ENCODE data around the gene RNPC3.
A peak's percentile ranks its signal among the peaks of the same experiment; 100 is the strongest.

Gene RNPC3

GRCh38 chr1:103525607-103526507, at the start of gene RNPC3:
Gene RNPC3 (plus strand): TSS chr1:103525699. CDS start chr1:103526071, 372 bp downstream.
- DNase-seq (ENCODE audit: low read depth), result peak; percentile 76

DNA sequence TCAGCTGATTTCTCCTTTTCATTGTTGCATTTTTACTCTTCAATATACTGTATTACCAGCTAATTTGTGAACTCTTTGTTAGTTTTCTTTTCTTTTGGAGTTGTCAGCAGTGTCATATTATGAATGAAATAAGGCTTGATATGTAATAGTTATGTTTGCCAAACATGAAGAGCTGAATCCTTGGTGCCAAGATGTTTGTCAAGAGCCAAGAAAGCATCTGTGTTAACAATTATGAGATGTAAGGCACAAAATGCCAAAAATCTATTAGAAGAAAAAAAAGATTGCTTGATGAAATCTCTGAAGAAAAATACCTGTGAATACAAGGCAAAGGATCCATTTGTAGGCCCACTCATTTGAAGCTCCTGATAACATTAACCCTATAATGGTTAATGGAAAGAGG, 48.4 kb upstream of the RNPC3 start:
- no peak for DNase-seq (ENCODE audit: low read depth)

GRCh38 chr1:103489935-103490334, 35.6 kb upstream of the RNPC3 start:
- no peak for DNase-seq (ENCODE audit: low read depth)

DNA sequence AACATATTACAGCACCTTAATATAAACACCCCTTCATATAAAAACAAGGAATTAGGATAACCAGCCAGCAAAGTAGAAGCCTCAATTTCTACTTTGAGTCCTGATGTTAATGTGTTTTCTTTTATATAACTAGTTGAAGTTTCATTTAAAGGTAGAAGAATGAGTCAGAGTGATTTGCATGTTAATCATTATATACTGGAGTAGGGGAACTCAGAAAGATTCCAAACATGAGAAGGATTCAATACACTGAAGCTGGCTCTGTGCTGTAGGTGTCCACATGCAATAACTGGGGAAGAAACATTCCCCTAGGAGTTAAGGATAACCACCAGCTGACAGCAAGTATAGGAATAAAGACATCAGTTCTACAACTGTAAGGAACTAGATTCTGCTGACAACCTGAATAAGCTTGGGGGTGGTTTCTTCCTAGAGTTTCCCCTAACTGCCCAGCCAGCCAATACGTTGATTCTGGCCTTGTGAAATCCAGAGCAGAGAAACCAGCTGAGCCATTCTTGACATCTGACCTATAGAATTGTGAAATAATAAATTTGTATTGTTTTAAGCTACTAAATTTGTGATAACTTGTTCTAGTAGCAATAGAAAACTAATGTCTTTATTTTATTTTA, 33.4 kb upstream of the RNPC3 start:
- DNase-seq (ENCODE audit: low read depth), result no peak

DNA sequence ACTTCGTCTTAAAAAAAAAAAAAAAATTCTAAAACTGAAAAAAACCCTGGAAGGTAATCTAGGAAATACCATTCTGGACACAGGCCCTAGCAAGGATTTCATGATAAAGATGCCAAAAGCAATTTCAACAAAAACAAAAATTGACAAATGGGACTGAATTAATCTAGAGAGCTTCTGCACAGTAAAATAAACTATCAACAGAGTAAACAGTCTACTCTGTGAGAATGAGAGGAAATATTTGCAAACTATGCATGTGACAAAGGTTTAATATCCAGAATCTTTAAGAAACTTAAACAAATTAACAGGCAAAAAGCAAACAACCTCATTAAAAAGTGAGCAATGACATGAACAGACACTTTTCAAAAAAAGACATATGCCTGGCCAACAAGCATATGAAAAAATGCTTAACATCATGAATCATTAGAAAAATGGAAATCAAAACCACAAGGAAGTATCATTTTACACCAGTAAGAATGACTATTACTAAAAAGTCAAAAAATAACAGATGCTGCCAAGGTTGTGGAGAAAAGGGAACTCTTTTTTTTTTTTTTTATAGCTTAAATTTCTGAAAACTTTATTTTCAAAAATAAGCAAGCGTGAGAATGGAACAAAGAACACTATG, 29.4 kb upstream of the RNPC3 start:
- no peak for DNase-seq (ENCODE audit: low read depth)

- DNase-seq (ENCODE audit: low read depth), result no peak
Observed at GRCh38 chr1:103497404-103497803, 28.1 kb upstream of the RNPC3 start.

- DNase-seq (ENCODE audit: low read depth), result no peak
Observed at GRCh38 chr1:103509250-103509649, 16.2 kb upstream of the RNPC3 start.

DNA sequence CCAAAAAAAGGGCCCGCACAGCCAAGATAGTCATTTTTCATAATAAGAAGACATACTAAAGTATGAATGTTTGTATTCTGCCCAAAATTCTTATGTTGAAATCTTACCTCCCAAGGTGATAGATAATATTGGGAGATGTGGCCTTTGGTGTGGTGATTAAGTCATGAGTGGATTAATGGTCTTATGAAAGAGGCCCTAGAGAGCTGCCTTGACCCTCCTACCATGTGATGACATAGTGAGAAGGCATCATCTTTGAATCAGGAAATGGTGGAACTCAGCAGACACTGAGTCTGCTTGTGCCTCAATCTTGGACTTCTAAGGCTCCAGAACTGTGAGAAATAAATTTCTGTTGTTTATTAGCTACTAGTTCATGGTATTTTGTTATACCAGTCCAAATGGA, 11.8 kb upstream of the RNPC3 start:
- DNase-seq (ENCODE audit: low read depth), result no peak

GRCh38 chr1:103514920-103515503, 10.5 kb upstream of the RNPC3 start:
- no peak for DNase-seq (ENCODE audit: low read depth)

- DNase-seq (ENCODE audit: low read depth), result no peak
Observed at GRCh38 chr1:103516283-103516682, 9.2 kb upstream of the RNPC3 start.

DNA sequence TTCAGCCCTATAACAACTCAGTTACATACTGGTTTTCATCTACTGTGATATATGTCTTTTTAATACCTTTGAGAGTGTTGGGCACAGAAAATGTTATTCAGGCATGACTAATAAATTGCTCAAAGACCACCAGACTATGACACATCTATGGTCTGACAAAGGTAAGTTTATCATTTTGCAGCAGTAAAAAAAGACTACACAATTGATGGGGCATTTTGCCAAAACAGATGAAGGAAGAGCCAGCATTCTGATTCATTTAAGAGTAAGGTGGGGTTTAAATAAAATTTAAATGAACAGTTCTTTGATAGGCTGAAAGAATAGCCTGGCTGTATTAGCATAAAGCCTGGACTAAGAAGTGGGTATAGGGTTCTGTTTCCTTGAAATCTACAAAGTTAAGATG, 8.8 kb upstream of the RNPC3 start:
- no peak for DNase-seq (ENCODE audit: low read depth)

DNA sequence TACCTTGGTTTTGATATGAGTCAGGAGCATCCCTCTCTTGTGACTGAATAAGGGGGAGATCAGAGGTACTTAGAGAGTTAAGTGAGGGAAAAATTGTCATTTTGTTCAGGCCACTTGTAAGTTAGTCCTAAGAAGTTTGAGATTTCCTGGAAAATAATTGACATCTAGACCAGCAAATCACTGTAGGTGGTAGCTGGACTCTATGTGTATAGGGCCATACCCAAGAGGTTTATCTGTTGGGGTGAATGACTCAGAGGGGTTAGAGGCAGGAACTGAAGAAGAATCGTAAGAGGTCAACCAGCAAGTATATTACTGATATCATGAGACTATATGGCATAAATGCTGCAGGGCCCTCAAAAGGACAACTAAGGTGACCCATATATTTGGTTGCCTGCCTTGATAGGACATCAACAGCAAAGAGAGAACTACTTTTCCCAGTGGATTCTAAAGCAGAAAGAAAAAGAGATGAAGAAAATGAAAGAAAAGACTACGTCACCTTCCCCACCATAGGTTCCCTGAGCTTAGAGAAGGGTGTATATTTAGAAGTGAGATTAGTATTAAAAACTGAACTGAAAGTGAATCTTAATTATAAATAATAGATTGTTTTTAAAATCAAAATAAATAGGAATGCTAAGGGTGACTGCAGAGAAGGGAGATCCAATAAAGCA, 8.0 kb upstream of the RNPC3 start:
- no peak for DNase-seq (ENCODE audit: low read depth)

DNA sequence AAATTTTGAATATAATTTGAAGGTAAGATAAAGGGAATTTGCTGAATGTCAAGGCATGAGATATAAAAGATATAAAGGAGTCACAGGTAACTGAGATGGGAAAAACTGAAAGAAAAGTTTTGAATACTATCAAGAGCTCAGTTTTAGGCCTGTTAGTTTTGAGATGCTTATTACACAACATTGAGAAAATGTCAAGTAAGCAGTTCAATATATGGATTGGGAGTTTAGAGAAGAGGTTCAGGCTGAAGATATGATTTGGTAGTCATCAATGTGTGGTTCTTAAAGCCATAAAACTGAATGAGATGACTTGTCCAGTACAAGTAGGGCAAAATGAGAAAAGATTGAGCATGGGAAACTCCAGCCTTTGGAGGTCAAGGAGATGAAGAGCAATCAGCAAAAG, 4.7 kb upstream of the RNPC3 start:
- DNase-seq (ENCODE audit: low read depth), result no peak

- DNase-seq (ENCODE audit: low read depth), result no peak
Observed at GRCh38 chr1:103523346-103523745, 2.2 kb upstream of the RNPC3 start.

DNA sequence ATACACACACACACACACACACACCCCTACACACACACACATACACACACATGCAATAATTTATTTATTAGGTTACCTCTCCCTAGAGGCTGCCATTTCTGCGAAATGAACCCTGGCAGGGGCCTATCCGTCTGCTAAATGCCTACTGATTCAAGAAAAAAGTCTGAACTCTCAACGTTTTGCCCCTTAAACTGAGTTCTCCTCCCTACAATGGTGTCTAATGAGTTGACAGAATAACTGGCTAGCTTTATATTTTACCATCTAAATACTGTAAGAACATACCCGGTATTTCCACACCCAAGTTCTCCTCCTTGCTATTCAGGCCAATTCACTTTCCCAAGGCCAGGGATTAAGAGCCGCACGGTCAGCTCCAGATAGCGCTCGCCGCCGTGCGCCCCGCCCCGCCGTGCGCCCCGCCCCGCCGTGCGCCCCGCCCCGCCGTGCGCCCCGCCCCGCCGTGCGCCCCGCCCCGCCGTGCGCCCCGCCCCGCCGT, 339 bp upstream of the RNPC3 start:
- no peak for DNase-seq (ENCODE audit: low read depth)

DNA sequence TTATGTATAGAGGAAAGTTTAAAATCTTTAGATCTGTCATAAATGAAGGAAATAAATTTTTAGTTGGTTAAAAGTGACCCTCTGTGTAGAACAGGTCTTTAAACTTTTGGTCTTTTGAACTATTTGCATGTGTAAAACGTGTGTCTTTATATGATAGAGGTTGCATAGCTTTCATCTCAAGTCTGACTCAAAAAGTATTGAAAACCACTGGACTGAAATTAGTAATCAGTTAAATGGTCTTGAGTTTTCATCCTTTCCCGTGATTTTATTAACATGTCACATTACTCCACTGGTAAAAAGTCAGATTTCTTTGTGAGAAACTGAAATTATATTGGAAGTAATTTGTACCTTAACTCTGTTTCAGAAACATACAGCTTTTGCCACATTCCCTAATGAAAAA, 1.8 kb downstream of the RNPC3 start:
- no peak for DNase-seq (ENCODE audit: low read depth)

DNA sequence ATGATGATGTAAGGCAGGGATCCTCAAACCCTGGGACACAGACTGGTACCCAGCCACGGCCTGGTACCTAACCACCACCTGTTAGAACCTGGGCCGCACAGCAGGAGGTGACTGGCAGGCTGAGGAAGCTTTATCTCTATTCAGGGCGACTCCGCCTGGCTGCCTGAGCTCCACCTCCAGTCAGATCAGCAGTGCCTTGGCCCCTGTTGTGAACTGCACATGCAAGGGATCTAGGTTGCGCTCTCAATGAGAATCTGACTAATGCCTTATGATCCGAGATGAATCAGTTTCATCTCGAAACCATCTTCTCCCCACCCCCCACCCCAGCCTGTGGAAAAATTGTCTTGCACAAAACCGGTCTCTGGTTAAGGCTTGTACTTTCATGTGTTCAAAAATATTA, 4.2 kb downstream of the RNPC3 start:
- DNase-seq (ENCODE audit: low read depth), result peak; percentile 29

DNA sequence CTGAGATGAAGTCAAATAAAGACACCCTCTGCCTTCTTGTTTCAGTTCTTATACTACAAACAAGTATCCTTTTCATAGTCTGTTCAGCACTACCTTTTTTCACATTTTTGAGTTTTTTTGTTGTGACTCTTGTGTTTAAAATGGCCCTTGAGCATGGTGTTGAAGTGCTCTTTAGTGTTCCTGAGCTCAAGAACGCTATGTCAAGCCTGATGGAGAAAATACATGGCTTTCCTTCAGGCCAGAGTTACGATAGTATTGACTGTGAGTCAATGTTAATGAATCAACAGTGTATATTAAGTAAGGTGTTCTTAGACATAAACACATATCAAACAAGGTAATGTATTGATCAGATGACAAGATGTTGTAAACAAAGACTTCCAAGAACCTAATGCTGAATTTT, 12.7 kb downstream of the RNPC3 start:
- DNase-seq (ENCODE audit: low read depth), result no peak

GRCh38 chr1:103541431-103541830, 15.9 kb downstream of the RNPC3 start:
- no peak for DNase-seq (ENCODE audit: low read depth)

DNA sequence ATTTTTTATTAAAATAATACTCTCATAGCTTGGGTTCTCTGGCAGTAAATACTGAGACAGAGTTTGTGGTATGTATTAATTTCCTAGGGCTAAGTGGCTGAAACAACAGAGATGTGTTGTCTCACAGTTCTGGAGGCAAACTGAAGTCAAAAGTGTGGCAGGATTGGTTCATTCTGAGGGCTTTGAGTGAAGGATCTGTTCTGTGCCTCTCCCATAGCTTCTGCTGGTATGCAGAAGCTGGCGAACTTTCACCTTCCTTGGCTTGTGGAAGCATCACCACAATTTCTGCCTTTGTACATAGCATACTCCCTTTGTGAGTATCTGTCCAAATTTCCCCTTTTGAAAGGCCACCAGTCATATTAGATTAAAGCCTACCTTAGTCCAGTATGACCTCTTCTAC, 21.0 kb downstream of the RNPC3 start:
- no peak for DNase-seq (ENCODE audit: low read depth)

DNA sequence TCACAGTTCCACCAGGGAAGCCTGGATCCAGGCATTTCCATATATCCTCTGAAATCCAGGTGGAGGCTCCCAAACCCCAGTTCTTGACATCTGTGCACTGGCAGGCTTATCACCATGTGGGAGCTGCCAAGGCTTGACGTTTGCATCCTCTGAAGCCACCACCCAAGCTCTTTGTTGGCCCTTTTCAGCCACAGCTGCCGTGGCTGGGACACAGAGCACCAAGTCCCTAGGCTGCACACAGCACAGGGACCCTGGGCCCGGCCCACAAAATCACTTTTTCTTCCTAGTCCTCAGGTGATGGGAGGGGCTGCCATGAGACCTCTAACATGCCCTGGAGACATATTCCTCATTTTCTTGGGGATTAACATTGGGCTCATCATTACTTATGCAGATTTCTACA, 22.3 kb downstream of the RNPC3 start:
- DNase-seq (ENCODE audit: low read depth), result no peak

DNA sequence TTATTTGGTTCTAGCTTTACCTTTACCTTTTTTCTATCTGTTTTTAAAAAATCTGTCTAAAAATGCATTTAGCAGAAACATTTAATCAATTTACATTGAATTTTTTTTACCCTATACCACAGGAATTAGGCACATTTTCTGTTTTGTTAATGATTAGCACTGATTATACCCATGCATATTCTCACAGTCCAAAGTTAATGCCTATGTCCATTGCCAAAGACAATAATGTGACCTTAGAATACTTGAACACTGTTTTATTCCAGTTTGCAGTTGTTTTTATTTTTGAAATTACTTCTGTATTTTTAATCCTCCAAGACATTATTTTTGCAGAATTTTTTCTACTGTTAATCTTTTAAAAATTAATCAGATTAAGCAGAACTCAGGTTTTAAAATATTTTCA, 34.9 kb downstream of the RNPC3 start:
- no peak for DNase-seq (ENCODE audit: low read depth)
